OCI-LY3 (cell line): ENCODE measurements around the gene TUB.

ENCODE experiments used
- EZH2phosphoT487 ChIP-seq: fragments of 200-600 bp; shearing (Covaris generic); IDR thresholded peaks from 2 replicates; pipeline ENCODE4 v1.6.1; 2018; ENCODE audit warnings: antibody characterized with exemption, mixed run types, low read depth
- TF ChIP-seq, protein P1 (sequence below): fragments of 200-600, 300-600 bp; sonication (generic); IDR thresholded peaks from 2 replicates; pipeline ENCODE4 v1.5.1; 2014; ENCODE audit warnings: antibody characterized with exemption, low read length, low read depth

DNA sequence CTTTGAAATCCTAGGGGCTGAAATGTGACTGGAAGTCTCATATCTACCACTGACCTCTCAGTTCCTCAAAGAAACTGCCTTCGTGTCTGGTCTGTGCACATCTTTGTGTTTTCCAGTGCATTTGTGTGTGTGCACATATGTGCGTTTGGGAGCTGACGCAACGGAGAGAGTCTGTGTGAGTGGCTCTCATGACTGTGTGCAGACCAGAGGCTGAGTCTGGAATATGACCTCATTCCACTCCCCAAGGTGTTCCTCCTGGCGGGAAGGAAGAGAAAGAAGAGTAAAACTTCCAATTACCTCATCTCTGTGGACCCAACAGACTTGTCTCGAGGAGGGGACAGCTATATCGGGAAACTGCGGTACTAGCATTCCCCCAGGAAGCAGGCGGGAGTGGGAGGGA is 16.5 kb downstream of the TUB start:
- TF ChIP-seq, protein P1, sequence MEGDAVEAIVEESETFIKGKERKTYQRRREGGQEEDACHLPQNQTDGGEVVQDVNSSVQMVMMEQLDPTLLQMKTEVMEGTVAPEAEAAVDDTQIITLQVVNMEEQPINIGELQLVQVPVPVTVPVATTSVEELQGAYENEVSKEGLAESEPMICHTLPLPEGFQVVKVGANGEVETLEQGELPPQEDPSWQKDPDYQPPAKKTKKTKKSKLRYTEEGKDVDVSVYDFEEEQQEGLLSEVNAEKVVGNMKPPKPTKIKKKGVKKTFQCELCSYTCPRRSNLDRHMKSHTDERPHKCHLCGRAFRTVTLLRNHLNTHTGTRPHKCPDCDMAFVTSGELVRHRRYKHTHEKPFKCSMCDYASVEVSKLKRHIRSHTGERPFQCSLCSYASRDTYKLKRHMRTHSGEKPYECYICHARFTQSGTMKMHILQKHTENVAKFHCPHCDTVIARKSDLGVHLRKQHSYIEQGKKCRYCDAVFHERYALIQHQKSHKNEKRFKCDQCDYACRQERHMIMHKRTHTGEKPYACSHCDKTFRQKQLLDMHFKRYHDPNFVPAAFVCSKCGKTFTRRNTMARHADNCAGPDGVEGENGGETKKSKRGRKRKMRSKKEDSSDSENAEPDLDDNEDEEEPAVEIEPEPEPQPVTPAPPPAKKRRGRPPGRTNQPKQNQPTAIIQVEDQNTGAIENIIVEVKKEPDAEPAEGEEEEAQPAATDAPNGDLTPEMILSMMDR, result no peak
- TF ChIP-seq EZH2phosphoT487, result no peak
